Keratinocyte (primary cell): Measurements from ENCODE around the gene RGS6. TPM values are rescaled to one million over a fixed set of nuclear protein-coding genes. Genes with fewer than 3 reads are reported as not detected.

Experiments used
- DNase-seq: peaks from one replicate; pipeline ENCODE4 v3.0.0-alpha.2; 2011; ENCODE audit warnings: low read depth, missing footprints, low spot score
- FAIRE-seq: peaks from 2 replicates; lab custom pipeline; 2011; peaks lifted over from hg19 to GRCh38; lab: Jason Lieb, UNC
- H2AFZ ChIP-seq: 2 replicates; pipeline ENCODE4 v1.6.0; 2012; ENCODE audit warnings: low read length, control low read depth, inconsistent platforms; ENCODE audit not compliant: control insufficient read depth
- H3K27ac ChIP-seq: 2 replicates; pipeline ENCODE4 v1.5.1; 2011; ENCODE audit warnings: low read length; ENCODE audit not compliant: control insufficient read depth, insufficient read depth
- H3K27me3 ChIP-seq: 3 replicates; pipeline ENCODE4 v1.6.0; 2011; ENCODE audit warnings: low read length; ENCODE audit not compliant: control insufficient read depth, insufficient read depth; ENCODE audit errors: extremely low read depth
- H3K36me3 ChIP-seq, 2 experiments: 2 replicates in 1 of 2; 3 replicates in 1 of 2; pipeline ENCODE4 v1.5.1; 2011; ENCODE audit warnings: low read length in 2 of 2, mild to moderate bottlenecking in 1 of 2; ENCODE audit not compliant: control insufficient read depth in 2 of 2, insufficient read depth in 2 of 2; ENCODE audit errors: extremely low read depth in 1 of 2
- H3K4me1 ChIP-seq: 3 replicates; pipeline ENCODE4 v1.5.1; 2011; ENCODE audit warnings: low read length; ENCODE audit not compliant: control insufficient read depth, insufficient read depth; ENCODE audit errors: extremely low read depth
- H3K4me2 ChIP-seq: 3 replicates; pipeline ENCODE4 v1.6.0; 2011; ENCODE audit warnings: low read depth, low read length; ENCODE audit not compliant: control insufficient read depth, insufficient read depth; ENCODE audit errors: extremely low read depth
- H3K4me3 ChIP-seq, 3 experiments: fragments of 200-600 bp in 1 of 3; sonication (generic) in 1 of 3; 2 replicates in 2 of 3; 3 replicates in 1 of 3; pipeline ENCODE4 v1.5.1; 2011 to 2016; ENCODE audit warnings: low read length in 3 of 3, mild to moderate bottlenecking in 3 of 3, control low read depth in 2 of 3, inconsistent platforms in 1 of 3, low read depth in 1 of 3, mixed read lengths in 1 of 3, mixed run types in 1 of 3, moderate library complexity in 1 of 3; ENCODE audit not compliant: control insufficient read depth in 2 of 3, insufficient read depth in 2 of 3; ENCODE audit errors: extremely low read depth in 1 of 3
- H3K79me2 ChIP-seq: 2 replicates; pipeline ENCODE4 v1.6.0; 2012; ENCODE audit warnings: low read length; ENCODE audit not compliant: control insufficient read depth, insufficient read depth
- H3K9ac ChIP-seq: 3 replicates; pipeline ENCODE4 v1.6.0; 2011; ENCODE audit warnings: low read length; ENCODE audit not compliant: control insufficient read depth, insufficient read depth; ENCODE audit errors: extremely low read depth
- H3K9me1 ChIP-seq: 3 replicates; pipeline ENCODE4 v1.6.0; 2011; ENCODE audit warnings: low read length; ENCODE audit not compliant: control insufficient read depth, insufficient read depth; ENCODE audit errors: extremely low read depth
- H3K9me3 ChIP-seq: 2 replicates; pipeline ENCODE4 v1.5.1; 2012; ENCODE audit warnings: low read depth, low read length; ENCODE audit not compliant: control insufficient read depth
- H4K20me1 ChIP-seq: 3 replicates; pipeline ENCODE4 v1.6.0; 2011; ENCODE audit warnings: low read length; ENCODE audit not compliant: control insufficient read depth, insufficient read depth; ENCODE audit errors: extremely low read depth
- EZH2 ChIP-seq: IDR thresholded peaks from one replicate; pipeline ENCODE4 v1.6.1; 2012; ENCODE audit warnings: inconsistent platforms, mild to moderate bottlenecking, low read length, moderate library complexity
- dilution Hi-C: fragments of 300-500 bp; cut with MboI; formaldehyde crosslinking; loops from one replicate; pipeline ENCODE4 v1.7.0; 2020; ENCODE audit warnings: low sequenced_read_pairs; ENCODE audit not compliant: extremely low pct_ligation_motif_present
- polyA plus RNA-seq, 5 experiments: library from polyadenylated mRNA; depleted of rRNA in 3 of 5; stranded (reverse) in 3 of 5; stranded (forward) in 1 of 5; unstranded in 1 of 5; fragments of >200 nt; gene quantifications; 1 replicate in 1 of 5; 2 replicates in 3 of 5; 3 replicates in 1 of 5; pipeline versions ENCODE4 v1.2.1 to v1.2.3, GENCODE V29; 2011 to 2012; ENCODE audit warnings: missing spikeins in 2 of 5, low read depth in 1 of 5, low replicate concordance in 1 of 5
- TF ChIP-seq, protein P1 (sequence below), 3 experiments: IDR thresholded peaks in 1 of 3; conservative IDR thresholded peaks in 1 of 3; optimal IDR thresholded peaks in 1 of 3; 2 replicates in 2 of 3; 3 replicates in 1 of 3; pipeline versions ENCODE3 to v1.5.1; 2011; ENCODE audit warnings: low read length in 3 of 3, mild to moderate bottlenecking in 3 of 3, moderate library complexity in 2 of 3, control low read depth in 1 of 3, inconsistent platforms in 1 of 3; ENCODE audit not compliant: insufficient read depth in 2 of 3; ENCODE audit errors: extremely low read depth in 1 of 3

The RGS6 gene
- polyA plus RNA-seq, 1 donor (not counting 4 experiments of a cell fraction or from before 2014, with no cell fraction given) = not detected

GRCh38 chr14:72597252-72598233 lies 665.3 kb downstream of the RGS6 start:
- H3K79me2 ChIP-seq = no peaks in the 10 kb centered on the region
- no peak for DNase-seq
- no peaks in the 10 kb centered on the region for H4K20me1 ChIP-seq
- no peaks in the 10 kb centered on the region for H3K9me3 ChIP-seq
- peaks cover 21% of the 10 kb centered on the region for H3K27me3 ChIP-seq
- H2AFZ ChIP-seq = no peak overlapping the region
- H3K36me3 ChIP-seq = no peaks in the 10 kb centered on the region
- no peak overlapping the region for H3K27ac ChIP-seq
- no peak overlapping the region for H3K4me2 ChIP-seq
- H3K4me1 ChIP-seq = no peaks in the 10 kb centered on the region
- H3K9ac ChIP-seq = no peak overlapping the region
- dilution Hi-C loops = no loop called here
- TF ChIP-seq, protein P1, sequence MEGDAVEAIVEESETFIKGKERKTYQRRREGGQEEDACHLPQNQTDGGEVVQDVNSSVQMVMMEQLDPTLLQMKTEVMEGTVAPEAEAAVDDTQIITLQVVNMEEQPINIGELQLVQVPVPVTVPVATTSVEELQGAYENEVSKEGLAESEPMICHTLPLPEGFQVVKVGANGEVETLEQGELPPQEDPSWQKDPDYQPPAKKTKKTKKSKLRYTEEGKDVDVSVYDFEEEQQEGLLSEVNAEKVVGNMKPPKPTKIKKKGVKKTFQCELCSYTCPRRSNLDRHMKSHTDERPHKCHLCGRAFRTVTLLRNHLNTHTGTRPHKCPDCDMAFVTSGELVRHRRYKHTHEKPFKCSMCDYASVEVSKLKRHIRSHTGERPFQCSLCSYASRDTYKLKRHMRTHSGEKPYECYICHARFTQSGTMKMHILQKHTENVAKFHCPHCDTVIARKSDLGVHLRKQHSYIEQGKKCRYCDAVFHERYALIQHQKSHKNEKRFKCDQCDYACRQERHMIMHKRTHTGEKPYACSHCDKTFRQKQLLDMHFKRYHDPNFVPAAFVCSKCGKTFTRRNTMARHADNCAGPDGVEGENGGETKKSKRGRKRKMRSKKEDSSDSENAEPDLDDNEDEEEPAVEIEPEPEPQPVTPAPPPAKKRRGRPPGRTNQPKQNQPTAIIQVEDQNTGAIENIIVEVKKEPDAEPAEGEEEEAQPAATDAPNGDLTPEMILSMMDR (optimal IDR thresholded peaks at IDR 0.05 in 1 of 3, IDR thresholded peaks at IDR 0.05 in 1 of 3, conservative IDR thresholded peaks at IDR 0.05 in 1 of 3; ENCODE audit: extremely low read depth in 1 of 3, insufficient read depth in 2 of 3, low read length in 3 of 3) = no peak
- TF ChIP-seq EZH2 = no peak
- no peak overlapping the region for H3K4me3 ChIP-seq
- FAIRE-seq = no peak
- no peaks in the 10 kb centered on the region for H3K9me1 ChIP-seq

- no peak for FAIRE-seq
- H3K4me3 ChIP-seq = no peak overlapping the region
Observed at GRCh38 chr14:72598306-72598705, 666.1 kb downstream of the RGS6 start.

More at GRCh38 chr14:72598306-72598705, 666.1 kb downstream of the RGS6 start:
- no peaks in the 10 kb centered on the region for H3K36me3 ChIP-seq
- H3K4me1 ChIP-seq = no peaks in the 10 kb centered on the region
- H3K9me1 ChIP-seq = no peaks in the 10 kb centered on the region
- H3K4me2 ChIP-seq = no peak overlapping the region
- H3K9ac ChIP-seq = no peak overlapping the region
- H3K9me3 ChIP-seq = no peaks in the 10 kb centered on the region
- H3K27me3 ChIP-seq = peaks cover 21% of the 10 kb centered on the region
- no peak overlapping the region for H2AFZ ChIP-seq
- DNase-seq = no peak
- H3K79me2 ChIP-seq = no peaks in the 10 kb centered on the region
- H4K20me1 ChIP-seq = no peaks in the 10 kb centered on the region
- dilution Hi-C loops = no loop called here
- no peak overlapping the region for H3K27ac ChIP-seq
- TF ChIP-seq, protein P1 (optimal IDR thresholded peaks at IDR 0.05 in 1 of 3, IDR thresholded peaks at IDR 0.05 in 1 of 3, conservative IDR thresholded peaks at IDR 0.05 in 1 of 3; ENCODE audit: extremely low read depth in 1 of 3, insufficient read depth in 2 of 3, low read length in 3 of 3) = no peak
- TF ChIP-seq EZH2 = no peak
